D721Med (cell line): ENCODE measurements around the gene TDRD9.
A peak's percentile ranks its signal among the peaks of the same experiment; 100 is the strongest.

Experiments
- DNase-seq: peaks from one replicate; pipeline ENCODE4 v3.0.0; 2011; ENCODE audit warnings: low spot score; ENCODE audit not compliant: insufficient read length
- FAIRE-seq: peaks from 2 replicates; lab custom pipeline; 2011; peaks lifted over from hg19 to GRCh38; lab: Jason Lieb, UNC
- CTCF ChIP-seq: IDR thresholded peaks from 2 replicates; pipeline ENCODE4 v1.5.1; 2012; ENCODE audit warnings: mild to moderate bottlenecking, control low read depth; ENCODE audit not compliant: insufficient read depth; ENCODE audit errors: missing control alignments

The TDRD9 gene

GRCh38 chr14:104031384-104031783 is 103.1 kb downstream of the TDRD9 start:
- no peak for TF ChIP-seq CTCF
- FAIRE-seq (no peak), DNase-seq (no peak)

DNA sequence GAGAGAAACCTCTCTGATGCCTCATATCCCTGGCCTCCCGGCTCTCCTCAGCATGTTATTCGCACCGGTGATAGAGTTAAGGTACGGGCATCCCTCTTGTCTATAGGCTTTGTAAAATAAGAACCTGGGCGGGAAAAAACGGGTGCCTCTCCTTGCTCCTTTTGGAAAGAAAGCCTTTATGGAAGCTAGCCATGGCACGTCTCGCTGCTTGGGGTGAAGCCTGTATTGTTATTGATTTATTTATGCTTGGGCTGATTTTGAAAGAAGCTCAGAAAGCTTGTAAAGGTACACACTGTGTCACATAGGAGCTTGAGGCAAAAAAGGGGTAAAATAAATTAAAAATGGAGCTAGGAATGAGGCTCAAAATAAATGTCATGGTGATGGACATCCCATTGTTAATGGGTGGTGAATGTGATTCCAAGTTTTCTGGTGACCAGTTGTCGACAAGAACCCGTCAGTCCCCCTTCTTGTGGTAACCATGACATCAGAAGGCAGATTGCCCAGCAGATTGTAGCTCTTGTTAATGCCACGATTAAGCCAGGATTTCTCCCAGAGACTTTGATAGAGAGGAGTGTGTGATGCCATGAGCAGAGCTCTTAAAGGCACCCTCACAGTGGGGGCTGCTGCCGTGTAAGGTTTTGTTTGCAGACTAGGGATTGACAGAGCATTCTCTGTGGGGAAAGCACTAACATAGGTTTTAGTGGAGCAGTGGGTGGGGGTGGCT is 106.9 kb downstream of the TDRD9 start:
- peak; percentile 43 for DNase-seq
- FAIRE-seq = peak; percentile 97
- TF ChIP-seq CTCF = no peak

GRCh38 chr14:104036212-104036611 is 108.0 kb downstream of the TDRD9 start:
- FAIRE-seq = peak; percentile 92
- peak; percentile 76 for DNase-seq
- no peak for TF ChIP-seq CTCF

GRCh38 chr14:104037074-104037473 is 108.8 kb downstream of the TDRD9 start:
- peak; percentile 21 for FAIRE-seq
- TF ChIP-seq CTCF = no peak
- no peak for DNase-seq

GRCh38 chr14:104037903-104038302 is 109.6 kb downstream of the TDRD9 start:
- FAIRE-seq = no peak
- no peak for DNase-seq
- TF ChIP-seq CTCF = no peak

DNA sequence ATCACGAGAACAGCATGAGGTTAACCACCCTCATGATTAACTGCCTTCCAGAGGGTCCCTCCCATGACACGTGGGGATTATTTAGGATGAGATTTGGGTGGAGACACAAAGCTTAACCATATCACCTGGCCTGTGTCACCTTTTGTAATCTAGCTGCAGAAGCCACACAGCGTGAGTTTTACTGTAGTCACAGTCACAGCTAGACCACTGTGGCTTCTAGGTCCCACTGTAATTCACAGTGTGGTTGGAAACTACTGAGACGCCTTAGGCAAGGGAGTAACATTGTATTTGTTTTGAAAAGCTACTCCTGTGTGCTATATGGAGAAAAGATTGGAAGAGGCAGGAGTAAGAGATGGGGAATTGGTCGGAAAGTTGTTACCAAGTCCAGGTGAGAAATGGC is 111.0 kb downstream of the TDRD9 start:
- FAIRE-seq = no peak
- no peak for DNase-seq
- no peak for TF ChIP-seq CTCF

GRCh38 chr14:104040539-104040938 is 112.3 kb downstream of the TDRD9 start:
- no peak for TF ChIP-seq CTCF
- no peak for FAIRE-seq

More at GRCh38 chr14:104040539-104040938, 112.3 kb downstream of the TDRD9 start:
- DNase-seq = no peak
